GM12874 (cell line): ENCODE measurements around the gene GALNT7.

Experiments used
- CTCF ChIP-seq: IDR thresholded peaks from 2 replicates; pipeline ENCODE4 v1.5.1; 2011; ENCODE audit warnings: low read depth, mild to moderate bottlenecking, control low read depth, low read length, moderate library complexity; ENCODE audit not compliant: insufficient read depth

GALNT7 gene

GRCh38 chr4:173270312-173271027 is 101.9 kb downstream of the GALNT7 start:
- TF ChIP-seq CTCF: no peak

GRCh38 chr4:173272314-173272713 is 103.7 kb downstream of the GALNT7 start:
- no peak for TF ChIP-seq CTCF

GRCh38 chr4:173272996-173273395 is 104.4 kb downstream of the GALNT7 start:
- TF ChIP-seq CTCF: no peak

GRCh38 chr4:173273941-173274340 is 105.3 kb downstream of the GALNT7 start:
- no peak for TF ChIP-seq CTCF

GRCh38 chr4:173274744-173275143 is 106.1 kb downstream of the GALNT7 start:
- TF ChIP-seq CTCF: no peak

GRCh38 chr4:173275150-173275549 is 106.5 kb downstream of the GALNT7 start:
- TF ChIP-seq CTCF: no peak

GRCh38 chr4:173277340-173277739 is 108.7 kb downstream of the GALNT7 start:
- no peak for TF ChIP-seq CTCF
